ENCODE results near the gene CRPPA.

Gene CRPPA

GRCh38 chr7:16416289-16417282, 4.8 kb downstream of the CRPPA start:
- DNase-seq (no peak), ATAC-seq (no peak)
- H3K36me3 Mint-ChIP-seq (ENCODE audit: low read depth), result no peaks in the 10 kb centered on the region
- H3K4me3 Mint-ChIP-seq, result no peak overlapping the region
- no peak overlapping the region for H3K27ac Mint-ChIP-seq
- H3K27me3 Mint-ChIP-seq, result peaks cover 12% of the 10 kb centered on the region
- H3K9me3 Mint-ChIP-seq, result no peaks in the 10 kb centered on the region
- peaks cover 16% of the 10 kb centered on the region for H3K4me1 Mint-ChIP-seq

GRCh38 chr7:16412274-16413254, 8.8 kb downstream of the CRPPA start:
- no peak overlapping the region for H3K4me3 Mint-ChIP-seq
- H3K27ac Mint-ChIP-seq, result no peak overlapping the region
- no peaks in the 10 kb centered on the region for H3K27me3 Mint-ChIP-seq
- DNase-seq (no peak), ATAC-seq (no peak)
- H3K4me1 Mint-ChIP-seq, result peaks cover 2% of the 10 kb centered on the region
- H3K36me3 Mint-ChIP-seq (ENCODE audit: low read depth), result no peaks in the 10 kb centered on the region
- H3K9me3 Mint-ChIP-seq, result no peaks in the 10 kb centered on the region

- ATAC-seq (no peak), DNase-seq (no peak)
- H3K4me3 Mint-ChIP-seq, result no peak overlapping the region
- no peaks in the 10 kb centered on the region for H3K4me1 Mint-ChIP-seq
- no peaks in the 10 kb centered on the region for H3K9me3 Mint-ChIP-seq
- no peaks in the 10 kb centered on the region for H3K36me3 Mint-ChIP-seq (ENCODE audit: low read depth)
- H3K27me3 Mint-ChIP-seq, result no peaks in the 10 kb centered on the region
- no peak overlapping the region for H3K27ac Mint-ChIP-seq
Observed at GRCh38 chr7:16411391-16411790, 9.9 kb downstream of the CRPPA start.

- no peaks in the 10 kb centered on the region for H3K4me1 Mint-ChIP-seq
- no peaks in the 10 kb centered on the region for H3K36me3 Mint-ChIP-seq (ENCODE audit: low read depth)
- ATAC-seq (no peak), DNase-seq (no peak)
- no peak overlapping the region for H3K4me3 Mint-ChIP-seq
- no peak overlapping the region for H3K27ac Mint-ChIP-seq
- no peaks in the 10 kb centered on the region for H3K9me3 Mint-ChIP-seq
- no peaks in the 10 kb centered on the region for H3K27me3 Mint-ChIP-seq
Observed at GRCh38 chr7:16409777-16410176, 11.6 kb downstream of the CRPPA start.

- H3K36me3 Mint-ChIP-seq (ENCODE audit: low read depth), result peaks cover 8% of the 10 kb centered on the region
Observed at GRCh38 chr7:16404636-16405035, 16.7 kb downstream of the CRPPA start.

GRCh38 chr7:16403475-16403874, 17.9 kb downstream of the CRPPA start:
- Mint-ChIP-seq H3K36me3 (ENCODE audit: low read depth) (peaks cover 11% of the 10 kb centered on the region), H3K9me3 (peaks cover 21% of the 10 kb centered on the region), H3K4me1 (no peaks in the 10 kb centered on the region), H3K27ac (no peak overlapping the region), H3K4me3 (no peak overlapping the region), H3K27me3 (no peaks in the 10 kb centered on the region)
- ATAC-seq (no peak), DNase-seq (no peak)

More at GRCh38 chr7:16404636-16405035, 16.7 kb downstream of the CRPPA start:
- Mint-ChIP-seq H3K9me3 (peaks cover 18% of the 10 kb centered on the region), H3K4me3 (no peak overlapping the region), H3K27me3 (no peaks in the 10 kb centered on the region), H3K4me1 (no peaks in the 10 kb centered on the region), H3K27ac (no peak overlapping the region)
- ATAC-seq, result no peak
- no peak for DNase-seq

- Mint-ChIP-seq H3K36me3 (ENCODE audit: low read depth) (peaks cover 13% of the 10 kb centered on the region), H3K27ac (no peak overlapping the region), H3K4me1 (no peaks in the 10 kb centered on the region), H3K27me3 (no peaks in the 10 kb centered on the region), H3K9me3 (peaks cover 23% of the 10 kb centered on the region), H3K4me3 (no peak overlapping the region)
- ATAC-seq (no peak), DNase-seq (no peak)
Observed at GRCh38 chr7:16402940-16403339, 18.4 kb downstream of the CRPPA start.

GRCh38 chr7:16402091-16402490, 19.2 kb downstream of the CRPPA start:
- peaks cover 15% of the 10 kb centered on the region for H3K36me3 Mint-ChIP-seq (ENCODE audit: low read depth)
- H3K27ac Mint-ChIP-seq, result no peak overlapping the region
- peaks cover 28% of the 10 kb centered on the region for H3K9me3 Mint-ChIP-seq
- DNase-seq (no peak), ATAC-seq (no peak)
- H3K4me1 Mint-ChIP-seq, result no peaks in the 10 kb centered on the region
- no peak overlapping the region for H3K4me3 Mint-ChIP-seq
- H3K27me3 Mint-ChIP-seq, result no peaks in the 10 kb centered on the region

GRCh38 chr7:16400893-16401275, 20.5 kb downstream of the CRPPA start:
- H3K9me3 Mint-ChIP-seq, result peaks cover 35% of the 10 kb centered on the region
- peaks cover 2% of the 10 kb centered on the region for H3K4me1 Mint-ChIP-seq

GRCh38 chr7:16399916-16400892, 21.1 kb downstream of the CRPPA start:
- no peak for ATAC-seq
- Mint-ChIP-seq H3K36me3 (ENCODE audit: low read depth) (peaks cover 20% of the 10 kb centered on the region), H3K4me3 (no peak overlapping the region), H3K27me3 (no peaks in the 10 kb centered on the region), H3K27ac (no peak overlapping the region), H3K4me1 (peaks cover 2% of the 10 kb centered on the region), H3K9me3 (peaks cover 35% of the 10 kb centered on the region)
- no peak for DNase-seq

More at GRCh38 chr7:16400893-16401275, 20.5 kb downstream of the CRPPA start:
- DNase-seq (no peak), ATAC-seq (no peak)
- Mint-ChIP-seq H3K27ac (no peak overlapping the region), H3K4me3 (no peak overlapping the region), H3K36me3 (ENCODE audit: low read depth) (peaks cover 20% of the 10 kb centered on the region), H3K27me3 (no peaks in the 10 kb centered on the region)

GRCh38 chr7:16399265-16399831, 22.0 kb downstream of the CRPPA start:
- Mint-ChIP-seq H3K36me3 (ENCODE audit: low read depth) (peaks cover 20% of the 10 kb centered on the region), H3K9me3 (peaks cover 35% of the 10 kb centered on the region), H3K4me1 (peaks cover 2% of the 10 kb centered on the region), H3K27me3 (no peaks in the 10 kb centered on the region), H3K4me3 (no peak overlapping the region), H3K27ac (no peak overlapping the region)
- ATAC-seq (no peak), DNase-seq (no peak)

- peak overlapping the region; percentile 22 for H3K27ac Mint-ChIP-seq
- no peaks in the 10 kb centered on the region for H3K27me3 Mint-ChIP-seq
- H3K9me3 Mint-ChIP-seq, result peaks cover 35% of the 10 kb centered on the region
- H3K36me3 Mint-ChIP-seq (ENCODE audit: low read depth), result peaks cover 20% of the 10 kb centered on the region
- ATAC-seq, result no peak
- DNase-seq, result no peak
- peaks cover 2% of the 10 kb centered on the region for H3K4me1 Mint-ChIP-seq
- no peak overlapping the region for H3K4me3 Mint-ChIP-seq
Observed at GRCh38 chr7:16398146-16399017, 23.0 kb downstream of the CRPPA start.

Data from activated naive CD8-positive, alpha-beta T cell treated with anti-CD3 and anti-CD28 coated beads, Interleukin-2, amount 50 U/mL, for 24 hours (primary cell).